Measurements from ENCODE around the gene ORM1.

ORM1 gene

GRCh38 chr9:114367772-114368569 is 45.1 kb downstream of the ORM1 start:
- no peak for DNase-seq

DNA sequence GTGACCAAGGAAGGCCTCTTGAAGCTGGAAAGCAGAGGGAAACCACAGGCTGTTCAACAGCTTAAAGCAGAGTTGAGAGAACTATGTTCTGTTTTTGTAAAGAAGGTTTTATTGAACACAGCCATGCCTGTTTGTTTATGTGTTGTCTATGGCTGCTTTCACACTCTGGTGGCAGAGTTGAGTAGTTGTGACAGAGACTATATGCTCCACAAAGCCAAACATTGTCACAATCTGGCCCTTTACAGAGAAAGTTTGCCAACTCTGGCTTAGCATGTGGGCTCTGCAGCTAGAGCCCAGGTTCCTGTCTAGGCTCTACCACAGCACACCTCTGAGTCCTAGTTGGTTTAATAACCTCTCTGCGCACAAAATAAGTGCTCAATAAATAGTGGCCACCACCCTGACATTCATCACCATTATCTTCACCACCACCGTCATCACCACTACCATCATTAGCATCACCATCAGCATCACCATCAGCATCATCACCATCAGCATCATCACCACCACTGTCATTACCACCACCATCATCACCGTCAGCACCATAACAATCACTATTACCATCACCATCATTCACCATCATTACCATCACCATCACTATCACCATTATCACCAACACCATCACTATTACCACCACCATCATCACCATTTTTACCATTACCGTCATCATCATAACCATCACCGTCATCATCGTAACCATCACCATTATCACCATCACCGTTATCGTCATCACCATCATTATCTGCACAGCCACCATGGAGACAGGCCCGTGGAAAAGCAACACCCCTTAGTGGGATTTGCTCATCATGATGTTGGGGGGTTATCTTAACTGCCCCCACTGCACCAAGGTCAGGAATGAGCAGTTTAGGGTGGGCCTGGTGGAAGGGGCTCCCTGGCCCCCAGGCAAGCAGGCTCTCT is 46.6 kb downstream of the ORM1 start:
- DNase-seq, result no peak

- no peak for DNase-seq
These were observed 47.5 kb downstream of the ORM1 start for GRCh38 chr9:114370251-114370967.

- no peak for DNase-seq
These were observed 48.0 kb downstream of the ORM1 start for GRCh38 chr9:114370968-114371320.

GRCh38 chr9:114371343-114371944 is 48.5 kb downstream of the ORM1 start:
- no peak for DNase-seq

DNA sequence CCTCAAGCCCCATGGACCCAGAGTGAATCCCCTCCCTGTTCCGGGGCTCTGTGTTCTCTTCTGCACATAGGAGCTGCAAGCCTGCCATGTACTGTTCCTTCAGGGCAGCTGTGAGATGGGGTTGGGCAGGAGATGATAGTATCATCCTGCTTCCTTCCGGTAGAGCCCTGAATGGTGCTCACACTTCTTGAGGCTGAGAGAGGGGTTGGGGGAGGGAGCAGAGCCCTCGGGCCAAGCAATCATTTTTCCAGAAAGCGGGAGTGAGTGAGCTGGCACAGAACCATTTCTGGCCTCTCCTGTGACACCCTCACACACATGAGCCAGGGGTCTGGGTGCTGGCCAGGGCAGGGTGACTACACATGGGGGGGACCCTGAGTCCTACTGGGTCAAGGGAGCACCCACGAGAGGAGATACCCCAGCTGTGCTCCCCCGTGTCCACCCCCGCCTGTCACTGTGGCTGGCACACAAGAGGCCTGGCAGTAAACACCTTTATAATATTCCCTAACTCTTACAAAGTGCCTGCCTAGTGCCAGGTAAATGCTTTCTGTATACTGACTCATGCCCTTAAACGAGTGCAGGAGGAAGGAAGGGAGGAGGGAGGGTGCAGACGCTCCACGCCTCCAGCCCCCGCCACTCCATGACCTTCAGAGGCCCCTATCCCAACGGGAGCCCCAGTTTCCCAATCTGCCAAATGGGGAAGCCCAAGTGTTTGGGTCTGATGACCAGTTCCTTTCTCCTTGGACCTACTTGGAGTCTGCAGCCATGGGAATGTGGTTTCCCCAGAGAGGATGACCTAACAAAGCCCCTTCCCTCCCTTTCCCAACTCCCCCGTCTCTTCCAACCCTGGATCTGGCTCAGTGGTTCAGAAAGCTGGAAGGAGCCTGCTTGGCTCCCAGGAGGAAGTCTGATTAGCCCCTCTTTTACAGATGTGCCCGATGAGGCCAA is 49.3 kb downstream of the ORM1 start:
- DNase-seq, result peak in 1 of 2 experiments; percentile 59

GRCh38 chr9:114372921-114373448 is 50.1 kb downstream of the ORM1 start:
- DNase-seq, result peak; percentile 76 to 83

GRCh38 chr9:114373960-114374730 is 51.2 kb downstream of the ORM1 start:
- DNase-seq, result no peak

GRCh38 chr9:114374936-114375335 is 52.0 kb downstream of the ORM1 start:
- DNase-seq, result no peak

GRCh38 chr9:114375386-114376175 is 52.7 kb downstream of the ORM1 start:
- no peak for DNase-seq
